GM21723 (cell line): ENCODE measurements around the gene SSH2.
"Not testable (repeated sequence)": the region's sequence is repeated elsewhere in the genome, so short reads cannot be mapped to it uniquely, and the experiment has no call there.

Experiments used
- ATAC-seq: cut with Tn5 transposase; IDR thresholded peaks from one replicate; pipeline ENCODE4 v1.9.1; 2021; ENCODE audit warnings: mild to moderate bottlenecking, moderate library complexity; ENCODE audit not compliant: unreplicated experiment

Gene SSH2

DNA sequence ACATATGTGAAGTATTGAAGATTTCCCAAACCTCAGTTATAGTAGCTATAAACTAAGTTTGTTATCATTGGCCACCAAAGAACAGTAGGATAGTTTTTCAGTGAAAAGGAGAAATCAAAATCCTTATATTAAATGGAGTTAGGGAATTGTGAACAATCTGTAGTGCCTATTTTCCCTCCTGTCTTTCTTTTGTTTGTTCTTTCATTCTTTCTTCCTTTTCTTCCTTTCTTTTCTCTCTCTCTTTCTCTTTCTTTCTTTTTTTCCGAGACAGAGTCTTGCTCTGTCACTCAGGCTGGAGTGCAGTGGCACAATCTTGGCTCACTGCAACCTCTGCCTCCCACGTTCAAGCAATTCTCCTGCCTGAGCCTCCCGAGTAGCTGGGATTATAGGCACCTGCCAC lies 48.8 kb downstream of the SSH2 start:
- ATAC-seq = no peak

DNA sequence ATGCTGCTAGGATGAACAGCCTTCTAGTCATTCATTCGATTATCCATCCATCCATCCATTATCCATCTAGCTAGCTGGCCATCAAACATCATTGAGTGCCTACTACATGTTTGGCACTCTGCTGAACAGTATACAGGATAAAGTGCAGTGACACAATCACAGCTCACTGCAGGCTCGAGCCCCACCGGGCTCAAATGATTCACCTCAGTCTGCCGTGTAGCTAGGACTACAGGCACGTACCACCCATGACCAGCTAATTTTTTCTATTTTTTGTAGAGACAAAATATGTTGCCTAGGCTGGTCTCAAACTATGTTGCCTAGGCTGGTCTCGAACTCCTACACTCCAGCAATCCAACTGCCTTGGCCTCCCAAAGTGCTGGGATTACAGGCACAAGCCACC lies 50.0 kb downstream of the SSH2 start:
- no peak for ATAC-seq

DNA sequence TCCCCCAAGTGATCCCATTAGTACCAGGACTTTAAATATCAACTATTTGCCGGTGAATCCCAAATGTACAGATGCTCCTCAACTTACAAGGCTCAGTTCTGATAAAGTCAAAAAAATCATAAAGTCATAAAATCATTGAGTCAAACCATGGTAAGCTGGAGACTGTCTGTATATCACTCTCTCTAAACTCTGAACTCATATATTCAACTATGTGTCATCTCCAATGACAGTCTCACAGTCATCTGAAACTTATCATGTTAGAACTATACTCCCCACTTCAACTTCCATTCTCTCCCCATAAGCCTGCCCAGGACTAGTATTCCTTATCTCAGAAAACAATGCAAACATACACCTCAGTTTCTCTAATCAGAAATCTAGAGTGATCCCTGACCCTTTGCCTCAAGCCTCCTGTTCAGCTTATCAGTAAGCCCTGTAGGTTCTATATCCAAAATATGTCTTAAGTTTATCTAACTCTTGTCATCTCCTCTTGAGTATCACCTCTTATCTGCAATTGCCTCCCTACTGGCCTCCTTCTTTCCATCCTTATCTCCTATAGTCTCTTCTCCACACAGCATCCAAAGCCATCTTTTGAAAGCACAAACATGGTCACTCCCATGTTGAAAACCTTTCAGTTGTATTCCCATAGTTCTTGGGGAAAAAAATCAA lies 55.0 kb downstream of the SSH2 start:
- no peak for ATAC-seq

GRCh38 chr17:29874358-29874757 lies 55.7 kb downstream of the SSH2 start:
- ATAC-seq = not testable (repeated sequence)

- ATAC-seq = no peak
Measured at GRCh38 chr17:29873476-29873875, 56.6 kb downstream of the SSH2 start.

DNA sequence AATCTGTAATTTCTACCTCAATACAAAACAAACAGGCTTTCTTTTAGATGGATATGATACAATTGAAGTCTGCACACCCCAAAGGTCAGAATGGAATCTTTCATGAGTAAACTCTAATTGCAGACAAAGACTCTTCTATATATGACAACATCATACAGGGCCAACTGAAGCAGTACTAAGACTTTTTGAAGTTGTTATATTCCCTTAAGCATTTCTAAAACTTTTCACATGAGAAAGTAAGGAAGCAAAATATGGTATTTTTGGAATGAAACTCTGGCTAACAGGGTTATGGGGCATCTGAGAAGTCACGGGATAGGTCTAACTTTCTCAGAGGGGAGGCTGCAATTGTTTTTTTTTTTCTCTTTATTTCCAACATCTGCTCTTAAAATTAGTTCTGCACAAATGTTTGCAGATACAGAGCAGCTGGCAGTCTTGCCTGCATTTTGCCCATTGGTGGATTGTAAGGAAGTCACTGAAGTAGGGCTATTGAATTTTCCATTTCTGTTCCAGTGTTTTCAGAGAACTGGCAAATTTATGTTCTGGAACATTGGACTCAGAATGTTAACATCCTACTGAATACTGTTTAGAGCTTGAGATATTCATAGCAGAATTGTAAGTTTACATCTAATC lies 59.1 kb downstream of the SSH2 start:
- ATAC-seq = no peak

DNA sequence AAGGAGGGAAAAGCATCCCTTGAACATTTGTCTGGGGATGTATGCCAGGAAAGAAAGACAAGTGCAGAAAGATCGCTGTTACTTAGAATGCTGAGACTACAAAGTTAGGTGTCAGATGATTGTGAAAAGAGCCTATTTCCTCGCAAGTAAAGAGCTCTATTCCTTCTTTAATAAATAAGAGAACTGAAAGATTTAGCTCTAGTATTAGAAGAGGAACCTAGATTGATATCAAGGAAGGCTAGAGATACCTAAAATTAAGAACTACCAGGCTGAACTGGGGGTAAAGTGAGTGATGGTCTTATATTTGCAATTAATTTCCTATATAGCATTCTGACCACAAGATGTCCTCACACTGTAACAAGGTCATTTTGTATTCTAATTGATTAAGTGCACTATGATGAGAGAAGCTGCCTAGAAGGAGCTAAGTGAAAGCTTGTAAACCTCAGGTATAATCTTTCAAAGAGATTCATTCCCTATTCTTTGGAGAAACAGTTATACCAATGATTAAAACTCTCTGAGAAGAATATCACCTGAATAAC lies 62.3 kb downstream of the SSH2 start:
- ATAC-seq = no peak

DNA sequence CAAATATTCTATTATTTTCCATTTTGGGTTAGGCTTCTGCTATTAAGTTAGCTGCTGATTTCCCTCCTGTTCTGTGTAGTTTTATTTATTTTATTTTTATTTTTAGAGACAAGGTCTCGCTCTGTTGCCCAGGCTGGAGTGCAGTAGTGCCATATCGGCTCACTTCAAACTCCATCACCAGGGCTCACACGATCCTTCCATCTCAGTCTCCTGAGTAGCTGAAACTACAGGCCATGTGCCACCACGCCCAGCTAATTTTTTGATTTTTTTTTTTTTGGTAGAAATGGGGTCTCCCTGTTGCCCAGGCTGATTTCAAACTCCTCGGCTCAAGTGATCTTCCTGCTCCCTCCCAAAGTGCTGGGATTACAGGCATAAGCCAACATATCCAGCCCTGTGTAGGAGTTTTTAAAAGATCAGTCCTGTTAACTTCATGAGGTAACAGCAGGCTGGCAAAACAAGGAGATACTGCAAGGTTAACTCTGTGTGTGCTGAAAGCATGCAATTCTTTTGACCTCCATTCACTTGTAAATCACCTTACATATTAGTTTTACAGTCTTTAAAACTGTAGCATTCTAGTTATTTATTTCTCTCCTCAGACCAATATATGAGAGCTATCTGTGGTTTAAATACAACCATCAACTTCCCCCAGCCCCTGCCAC lies 63.2 kb downstream of the SSH2 start:
- ATAC-seq = no peak

DNA sequence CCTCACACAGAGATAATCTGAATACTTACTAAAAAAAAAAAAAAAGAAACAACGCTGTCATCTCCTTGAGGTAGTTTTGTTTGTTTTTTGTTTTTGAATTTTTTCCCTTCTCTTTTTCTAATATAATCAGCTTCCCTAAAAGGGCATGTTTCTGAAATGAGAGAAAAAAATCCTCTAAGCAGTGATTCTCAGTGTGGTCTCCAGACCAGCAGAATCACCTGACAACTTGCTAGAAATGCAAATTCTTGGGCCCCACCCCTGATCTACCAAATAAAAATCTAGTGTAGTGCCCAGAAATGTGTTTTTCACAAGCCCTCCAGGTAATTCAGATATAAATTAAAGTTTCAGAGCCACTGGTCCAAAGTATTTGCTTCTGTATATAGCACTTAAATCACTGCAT lies 65.4 kb downstream of the SSH2 start:
- ATAC-seq = no peak

DNA sequence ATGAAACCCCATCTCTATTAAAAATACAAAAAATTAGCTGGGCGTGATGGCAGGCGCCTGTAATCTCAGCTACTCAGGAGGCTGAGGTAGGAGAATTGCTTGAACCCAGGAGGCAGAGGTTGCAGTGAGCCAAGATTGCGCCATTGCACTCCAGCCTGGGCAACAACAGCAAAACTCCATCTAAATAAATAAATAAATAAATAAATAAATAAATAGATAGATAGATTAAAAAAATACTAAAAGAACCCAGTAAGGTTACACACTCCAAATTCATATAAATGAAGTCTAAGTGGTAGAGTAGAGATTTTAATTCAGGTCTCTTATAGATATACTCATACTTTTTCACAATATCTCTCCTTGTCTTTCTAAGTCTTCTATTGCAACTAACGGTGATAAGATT lies 65.9 kb downstream of the SSH2 start:
- ATAC-seq = not testable (repeated sequence)

- ATAC-seq = no peak
Measured at GRCh38 chr17:29862951-29863350, 67.1 kb downstream of the SSH2 start.

- no peak for ATAC-seq
Measured at GRCh38 chr17:29862127-29862526, 67.9 kb downstream of the SSH2 start.

- not testable (repeated sequence) for ATAC-seq
Measured at GRCh38 chr17:29859445-29859844, 70.6 kb downstream of the SSH2 start.

DNA sequence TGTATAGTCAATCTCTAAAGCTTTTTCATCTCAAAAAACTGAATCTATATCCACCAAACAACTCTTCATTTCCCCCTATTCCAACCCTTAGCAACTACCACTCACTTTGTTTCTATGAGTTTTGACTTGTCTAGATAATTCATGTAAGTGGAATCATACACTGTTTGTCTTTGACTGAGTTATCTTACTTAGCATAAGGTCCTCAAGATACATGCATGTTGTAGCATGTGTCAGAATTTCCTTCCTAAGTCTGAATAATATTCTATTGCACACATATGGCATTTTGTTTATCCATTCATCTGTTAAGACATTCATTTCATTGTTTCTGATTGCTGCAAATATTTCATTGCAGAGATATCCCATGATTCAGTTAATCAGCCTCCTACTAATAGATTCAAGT lies 72.2 kb downstream of the SSH2 start:
- no peak for ATAC-seq

DNA sequence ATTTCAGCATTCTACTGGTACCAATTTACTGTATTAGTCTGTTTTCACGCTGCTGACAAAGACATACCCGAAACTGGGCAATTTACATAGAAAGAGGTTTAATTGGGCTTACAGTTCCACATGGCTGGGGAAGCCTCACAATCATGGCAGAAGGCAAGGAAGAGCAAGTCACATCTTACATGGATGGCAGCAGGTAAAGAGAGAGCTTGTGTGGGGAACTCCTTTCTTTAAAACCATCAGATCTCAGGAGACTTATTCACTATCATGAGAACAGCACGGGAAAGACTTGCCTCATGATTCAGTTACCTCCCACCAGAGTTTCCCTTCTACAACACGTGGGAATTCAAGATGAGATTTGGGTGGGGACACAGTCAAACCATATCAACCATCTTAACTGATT lies 72.9 kb downstream of the SSH2 start:
- not testable (repeated sequence) for ATAC-seq

- ATAC-seq = no peak
Measured at GRCh38 chr17:29855686-29856085, 74.3 kb downstream of the SSH2 start.

- ATAC-seq = no peak
Measured at GRCh38 chr17:29848737-29849136, 81.3 kb downstream of the SSH2 start.

GRCh38 chr17:29847527-29848400 lies 82.3 kb downstream of the SSH2 start:
- no peak for ATAC-seq

- ATAC-seq = no peak
Measured at GRCh38 chr17:29847118-29847517, 82.9 kb downstream of the SSH2 start.

DNA sequence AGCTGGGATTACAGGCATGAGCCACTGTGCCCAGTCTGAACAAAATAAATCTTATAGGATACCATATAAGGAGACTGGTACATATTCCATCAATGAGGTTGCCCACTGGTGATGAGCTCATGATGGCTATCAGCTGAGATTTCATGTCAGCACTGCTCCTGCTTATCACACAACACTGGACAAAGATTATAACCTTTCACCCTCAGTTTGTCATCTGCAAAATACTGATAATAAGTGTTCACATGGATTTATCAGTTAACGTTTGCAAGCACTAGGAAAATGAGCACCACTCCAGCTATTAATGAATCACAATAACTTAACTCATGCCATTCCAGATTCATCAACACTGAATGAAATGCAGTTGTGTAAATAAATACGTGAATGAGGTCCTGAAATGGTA lies 83.7 kb downstream of the SSH2 start:
- no peak for ATAC-seq
